NCI-H146 (cell line): ENCODE measurements around the gene DDX17.

Source experiments
- DNase-seq: peaks from one replicate; lab custom pipeline; 2025; lab: John Stamatoyannopoulos, UW

Gene DDX17

GRCh38 chr22:38448945-38449745 lies 57.0 kb downstream of the DDX17 start:
- DNase-seq, result no peak

- no peak for DNase-seq
Measured at GRCh38 chr22:38446018-38446601, 60.0 kb downstream of the DDX17 start.

DNA sequence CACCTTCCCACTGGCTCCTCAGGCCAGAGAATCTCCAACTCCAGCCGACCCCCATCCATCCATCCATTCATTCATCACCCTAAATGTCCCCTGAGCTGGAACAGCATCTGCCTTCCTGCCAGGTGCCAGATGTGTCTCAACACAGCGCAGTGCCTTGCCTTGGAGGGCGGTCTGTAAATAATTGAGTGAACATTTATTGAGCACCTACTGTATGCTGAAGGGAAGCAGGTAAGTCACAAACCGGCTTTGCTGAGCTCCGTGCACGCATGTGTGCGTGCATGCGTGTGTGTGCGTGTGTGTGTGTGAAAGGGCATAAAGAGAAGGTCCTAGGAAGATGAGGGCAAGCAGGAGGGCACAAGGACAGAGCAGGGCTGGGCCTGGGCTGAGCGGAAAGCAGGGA lies 61.3 kb downstream of the DDX17 start:
- no peak for DNase-seq

DNA sequence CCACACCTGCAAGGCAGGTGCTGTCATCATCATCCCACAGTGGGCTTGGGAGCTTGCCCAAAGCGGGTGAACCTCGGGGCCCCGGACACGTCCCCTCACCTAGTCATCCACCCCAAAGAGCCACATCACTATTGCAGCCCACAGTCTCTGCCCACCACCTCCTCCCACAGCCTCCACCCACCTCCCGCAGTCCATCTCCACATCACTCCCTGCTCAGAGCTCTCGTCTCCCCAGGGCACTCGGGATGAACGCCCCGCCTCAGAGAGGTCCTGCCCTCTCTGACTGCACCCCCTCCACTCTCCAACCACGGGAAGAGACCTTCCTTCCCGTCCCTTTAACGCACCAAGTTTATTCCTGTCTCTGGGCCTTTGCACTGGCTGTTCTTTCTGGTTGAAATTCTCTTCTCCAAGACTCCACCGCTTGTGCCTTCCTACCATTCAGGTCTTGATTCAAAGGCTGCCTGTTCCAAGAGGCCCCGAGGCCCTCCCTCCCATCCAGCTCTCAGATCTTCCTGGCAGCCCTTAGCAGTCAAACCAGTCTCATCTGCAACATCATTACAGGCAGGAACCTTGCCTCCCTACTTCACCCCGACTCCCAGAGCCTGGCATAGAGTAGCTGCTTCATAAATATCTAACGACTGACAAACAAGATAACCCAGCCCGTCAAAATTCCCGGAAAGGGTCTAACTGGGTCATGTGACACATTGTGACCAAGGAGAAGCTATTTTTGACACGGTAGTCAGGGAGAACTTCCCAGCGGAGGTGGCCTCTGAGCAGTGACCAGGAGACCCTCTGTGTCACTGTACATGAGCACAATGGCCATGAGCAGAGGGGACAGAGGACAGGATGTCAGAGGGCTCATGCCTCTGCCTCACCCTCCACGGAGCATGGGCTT lies 62.2 kb downstream of the DDX17 start:
- DNase-seq, result no peak

DNA sequence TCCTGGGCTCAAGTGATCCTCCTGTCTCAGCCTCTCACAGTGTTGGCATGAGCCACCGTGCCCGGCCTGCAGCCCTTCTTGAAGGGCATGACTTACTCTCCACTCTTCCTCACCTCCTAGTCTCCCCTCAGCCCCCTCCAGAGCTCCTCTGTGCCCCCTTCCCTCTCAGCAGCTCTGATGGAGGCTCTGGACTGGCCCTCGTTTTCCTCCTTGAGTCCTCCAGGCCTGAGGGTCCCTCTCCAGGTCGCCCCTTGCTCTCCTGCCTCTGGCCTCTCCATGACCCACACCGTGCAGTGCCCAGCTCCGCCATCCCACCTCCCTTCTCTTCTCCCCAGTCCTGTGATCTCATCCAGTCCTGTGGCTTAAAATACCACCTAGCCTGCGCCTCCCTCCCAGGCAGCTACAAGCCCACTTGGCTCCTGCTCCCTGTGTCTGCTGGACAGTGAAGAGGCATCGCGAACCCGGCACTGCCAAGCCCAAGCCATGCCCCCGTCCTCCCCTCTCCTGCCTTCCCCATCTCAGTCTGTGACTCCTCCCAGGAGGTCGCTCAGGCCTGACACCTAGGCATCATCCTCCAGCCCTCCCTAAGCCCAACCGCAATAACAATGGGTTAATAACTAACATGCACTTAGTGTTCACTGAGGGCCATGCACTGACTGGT lies 63.0 kb downstream of the DDX17 start:
- no peak for DNase-seq

- no peak for DNase-seq
Measured at GRCh38 chr22:38441620-38442287, 64.4 kb downstream of the DDX17 start.

DNA sequence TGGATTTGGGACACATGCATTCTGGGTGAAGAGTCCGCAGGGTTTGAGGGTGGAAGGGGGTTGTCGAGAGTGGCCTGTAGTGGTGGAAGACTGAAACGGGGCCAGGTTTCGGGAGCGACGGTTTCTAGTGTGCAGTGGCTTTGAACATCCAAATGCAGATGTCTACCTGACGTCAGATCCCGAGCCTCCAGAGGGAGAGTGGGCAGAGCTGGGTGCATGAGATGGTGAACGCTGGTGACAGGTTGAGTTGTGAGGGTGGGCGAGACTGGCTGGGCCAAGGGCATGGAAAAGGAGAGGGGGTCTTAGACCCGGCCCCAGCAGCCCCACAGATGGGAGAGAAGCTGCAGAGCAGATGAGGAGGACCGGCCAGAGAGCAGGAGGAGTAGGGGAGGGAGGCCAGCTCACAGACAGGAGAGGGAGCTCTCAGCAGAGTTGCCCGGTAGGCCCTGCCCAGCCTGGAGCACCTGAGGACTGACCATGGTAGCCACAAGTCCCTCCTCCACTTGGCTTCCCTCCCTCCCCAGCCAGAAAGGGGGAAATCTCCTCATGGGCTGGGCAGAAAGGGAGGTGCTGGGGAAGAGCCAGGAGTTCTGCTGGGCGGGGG lies 65.3 kb downstream of the DDX17 start:
- DNase-seq, result no peak

DNA sequence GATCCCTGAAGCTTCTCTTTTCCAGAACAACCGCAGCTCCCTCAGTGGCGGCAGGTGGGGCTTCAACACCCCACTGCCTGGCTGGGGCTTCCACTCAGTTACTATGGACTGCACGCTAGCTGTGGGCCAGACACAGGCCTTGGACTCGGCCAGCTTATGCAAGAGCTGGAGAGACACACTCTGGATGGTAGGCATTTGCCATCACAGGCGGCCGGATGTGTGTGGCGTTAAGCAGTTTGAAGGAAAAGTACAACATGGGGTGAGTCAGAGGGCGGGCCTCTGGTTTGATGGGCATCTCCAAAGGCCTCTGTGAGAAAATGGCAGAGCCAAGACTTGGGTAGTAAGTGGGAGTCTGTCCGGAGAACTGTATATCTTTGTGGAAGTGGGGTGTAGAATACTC lies 68.7 kb downstream of the DDX17 start:
- no peak for DNase-seq

DNA sequence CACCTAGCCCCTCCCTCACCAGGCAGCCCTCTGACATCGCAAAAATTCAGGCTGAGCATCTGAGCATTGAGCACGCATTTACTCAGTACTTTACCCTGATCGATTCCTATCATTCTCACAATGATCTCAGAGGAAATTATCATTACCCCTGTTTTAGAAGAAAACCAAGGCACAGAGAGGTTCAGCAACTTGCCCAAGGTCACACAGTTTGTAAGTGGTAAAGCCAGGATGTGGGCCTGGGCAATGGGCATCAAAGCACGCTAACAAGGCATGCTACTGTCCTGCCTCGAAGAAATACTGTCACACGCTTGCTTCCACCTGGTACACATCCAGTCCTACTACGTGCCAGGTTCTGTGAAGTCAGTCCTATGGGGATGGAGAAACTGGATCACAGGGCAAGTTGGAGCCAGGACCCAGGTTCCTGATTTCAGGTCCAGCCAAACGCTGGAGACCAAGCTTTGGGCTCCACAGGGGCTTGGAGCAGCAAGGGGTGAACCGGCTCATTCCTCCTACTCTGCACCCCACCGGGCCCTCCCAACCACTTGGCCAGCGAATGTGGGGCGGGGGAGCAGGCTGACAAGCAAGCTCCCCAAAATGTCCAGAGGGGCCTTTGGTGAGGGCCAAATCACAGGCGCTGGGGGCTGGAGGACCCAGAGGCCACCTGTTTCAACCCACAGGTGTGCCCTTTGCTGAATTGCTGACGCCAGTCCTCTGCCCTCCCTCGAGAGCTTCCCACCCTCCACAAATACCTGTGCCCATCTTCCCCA lies 69.3 kb downstream of the DDX17 start:
- no peak for DNase-seq

- no peak for DNase-seq
Measured at GRCh38 chr22:38435965-38436364, 70.1 kb downstream of the DDX17 start.

DNA sequence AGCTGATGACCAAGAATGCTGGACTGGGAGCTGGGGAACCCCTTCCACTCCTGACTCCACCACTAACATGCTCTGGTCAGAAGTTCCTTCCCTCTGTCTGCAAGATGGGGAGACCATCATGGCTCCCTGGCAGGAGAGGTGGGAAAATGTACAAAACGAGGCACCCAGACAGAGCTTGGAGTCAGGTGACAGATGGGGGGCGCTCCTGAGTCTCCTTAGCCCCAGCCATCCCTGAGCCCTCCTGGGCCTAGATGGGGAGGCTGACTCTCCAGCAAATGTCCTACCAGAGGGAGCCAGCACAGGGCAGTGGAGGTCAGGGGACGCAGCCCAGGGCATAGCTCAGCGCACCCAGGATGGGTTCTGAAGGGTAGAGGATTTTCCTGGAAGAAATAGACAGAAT lies 71.1 kb downstream of the DDX17 start:
- DNase-seq, result no peak

GRCh38 chr22:38433871-38434270 lies 72.2 kb downstream of the DDX17 start:
- no peak for DNase-seq
